Measurements from ENCODE around the gene LLGL2.

The LLGL2 gene

DNA sequence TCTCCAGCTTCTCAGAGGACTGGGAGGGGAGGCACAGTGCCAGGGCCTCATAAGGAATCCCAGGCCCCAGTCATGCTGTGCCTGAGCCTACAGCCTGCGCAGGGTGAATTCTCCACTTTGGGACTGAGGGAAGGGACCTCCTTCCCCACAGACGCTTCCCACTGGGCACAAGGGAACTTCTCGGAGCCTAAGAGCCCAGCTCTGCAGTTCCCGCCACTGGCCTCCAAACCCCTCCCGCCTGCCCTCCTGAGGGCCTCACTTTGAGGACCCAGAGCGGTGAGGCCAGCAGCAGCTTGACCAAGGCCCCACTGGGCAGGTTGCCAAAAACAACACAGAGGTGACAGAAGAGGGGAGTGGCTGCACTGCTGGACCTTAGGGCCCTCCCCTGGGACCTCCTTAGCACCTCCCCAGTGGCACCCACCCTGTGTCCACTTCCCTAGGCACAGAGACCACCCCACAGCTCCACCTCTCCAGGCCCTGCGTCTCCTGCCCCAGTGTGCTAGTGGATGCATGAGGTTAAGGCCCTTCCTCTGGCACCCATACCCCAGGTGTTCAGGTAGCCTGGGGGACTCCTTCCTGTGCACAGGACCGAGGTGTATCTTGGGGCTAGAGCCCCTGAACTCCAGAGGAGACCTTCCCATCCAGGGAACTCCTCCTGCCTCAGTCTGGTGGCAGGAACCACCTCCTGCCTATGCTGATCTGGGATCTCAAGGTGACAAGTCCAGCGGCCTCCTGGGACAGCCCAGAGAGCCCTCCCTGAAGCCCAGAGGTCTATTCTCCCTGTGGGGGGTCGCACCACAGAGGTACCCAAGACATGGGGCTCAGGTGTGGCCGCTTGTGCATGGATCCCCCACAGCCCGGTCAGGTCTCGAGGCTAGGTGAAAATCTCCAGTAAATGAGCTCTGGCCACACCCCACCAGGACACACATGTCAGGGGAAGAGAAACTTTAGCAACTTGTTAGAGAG, 13.6 kb upstream of the LLGL2 start:
- Histone ChIP-seq H3K4me1 (ENCODE audit: control insufficient read depth, insufficient read depth, low read length) (peaks cover 31% of the 10 kb centered on the region), H3K27me3 (ENCODE audit: control insufficient read depth, insufficient read depth, low read length) (no peaks in the 10 kb centered on the region), H3K9me3 (replicated peaks; ENCODE audit: low read length) (no peaks in the 10 kb centered on the region), H3K36me3 (ENCODE audit: insufficient read depth, low read length) (peaks cover 11% of the 10 kb centered on the region), H3K4me2 (ENCODE audit: low read length) (no peak overlapping the region), H3K4me3 (ENCODE audit: low read length) (no peak overlapping the region), H3K9ac (ENCODE audit: low read depth, low read length) (no peak overlapping the region)

DNA sequence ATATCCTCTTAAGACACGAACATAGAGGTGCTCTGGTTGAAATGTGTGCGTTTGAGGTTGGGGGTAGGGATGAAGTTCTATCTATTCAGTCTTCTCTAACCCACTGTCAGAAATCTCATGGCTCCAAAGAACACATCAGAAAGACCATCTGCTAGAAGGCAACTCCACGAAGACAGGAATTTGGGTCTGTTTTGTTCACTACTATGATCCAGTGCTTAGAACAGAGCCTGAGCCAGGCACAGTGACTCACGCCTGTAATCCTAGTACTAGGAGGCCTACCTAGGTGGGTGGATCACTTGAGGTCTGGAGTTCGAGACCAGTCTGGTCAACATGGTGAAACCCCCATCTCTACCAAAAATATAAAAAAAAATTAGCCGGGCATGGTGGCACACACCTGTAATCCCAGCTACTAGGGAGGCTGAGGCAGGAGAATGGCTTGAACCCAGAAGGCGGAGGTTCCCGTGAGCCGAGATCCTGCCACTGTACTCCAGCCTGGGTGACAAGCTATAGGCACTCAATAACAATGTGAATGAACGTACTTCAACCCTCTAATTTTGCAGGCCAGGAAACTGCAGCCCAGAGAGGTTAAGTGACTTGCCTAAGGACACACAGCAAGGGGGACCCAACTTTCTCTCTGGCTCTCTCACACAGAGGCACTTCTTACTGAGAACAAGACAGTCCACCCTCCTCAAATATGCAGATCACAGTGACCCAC, 12.4 kb upstream of the LLGL2 start:
- H3K9ac ChIP-seq (ENCODE audit: low read depth, low read length), result no peak overlapping the region
- H3K9me3 ChIP-seq (replicated peaks; ENCODE audit: low read length), result no peaks in the 10 kb centered on the region
- H3K4me2 ChIP-seq (ENCODE audit: low read length), result peak overlapping the region; percentile 95
- peaks cover 6% of the 10 kb centered on the region for H3K36me3 ChIP-seq (ENCODE audit: insufficient read depth, low read length)
- no peak overlapping the region for H3K4me3 ChIP-seq (ENCODE audit: low read length)
- no peaks in the 10 kb centered on the region for H3K27me3 ChIP-seq (ENCODE audit: control insufficient read depth, insufficient read depth, low read length)
- H3K4me1 ChIP-seq (ENCODE audit: control insufficient read depth, insufficient read depth, low read length), result peaks cover 38% of the 10 kb centered on the region

DNA sequence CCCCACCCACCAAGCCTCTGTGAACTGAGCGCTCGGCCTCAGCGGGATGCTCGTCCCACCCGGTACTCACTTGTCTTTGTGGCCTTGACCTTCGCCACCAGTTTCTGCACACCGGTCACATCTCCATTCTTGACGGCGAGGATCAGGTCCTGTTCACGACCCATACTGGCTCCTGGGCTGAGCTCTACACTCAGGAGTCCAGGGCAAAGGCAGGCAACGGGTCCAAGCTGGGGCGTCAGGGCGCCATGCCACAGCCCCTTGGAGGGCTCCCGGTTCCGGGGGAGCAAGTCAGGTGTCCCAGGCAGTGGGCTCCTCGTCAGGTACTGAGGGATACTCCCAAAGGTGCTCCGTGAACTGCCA, 11.9 kb upstream of the LLGL2 start:
- Histone ChIP-seq H3K36me3 (ENCODE audit: insufficient read depth, low read length) (peaks cover 6% of the 10 kb centered on the region), H3K4me3 (ENCODE audit: low read length) (peak overlapping the region; percentile 71), H3K9ac (ENCODE audit: low read depth, low read length) (peak overlapping the region; percentile 91), H3K9me3 (replicated peaks; ENCODE audit: low read length) (no peaks in the 10 kb centered on the region), H3K27me3 (ENCODE audit: control insufficient read depth, insufficient read depth, low read length) (no peaks in the 10 kb centered on the region), H3K4me2 (ENCODE audit: low read length) (peak overlapping the region; percentile 95), H3K4me1 (ENCODE audit: control insufficient read depth, insufficient read depth, low read length) (peaks cover 34% of the 10 kb centered on the region)

DNA sequence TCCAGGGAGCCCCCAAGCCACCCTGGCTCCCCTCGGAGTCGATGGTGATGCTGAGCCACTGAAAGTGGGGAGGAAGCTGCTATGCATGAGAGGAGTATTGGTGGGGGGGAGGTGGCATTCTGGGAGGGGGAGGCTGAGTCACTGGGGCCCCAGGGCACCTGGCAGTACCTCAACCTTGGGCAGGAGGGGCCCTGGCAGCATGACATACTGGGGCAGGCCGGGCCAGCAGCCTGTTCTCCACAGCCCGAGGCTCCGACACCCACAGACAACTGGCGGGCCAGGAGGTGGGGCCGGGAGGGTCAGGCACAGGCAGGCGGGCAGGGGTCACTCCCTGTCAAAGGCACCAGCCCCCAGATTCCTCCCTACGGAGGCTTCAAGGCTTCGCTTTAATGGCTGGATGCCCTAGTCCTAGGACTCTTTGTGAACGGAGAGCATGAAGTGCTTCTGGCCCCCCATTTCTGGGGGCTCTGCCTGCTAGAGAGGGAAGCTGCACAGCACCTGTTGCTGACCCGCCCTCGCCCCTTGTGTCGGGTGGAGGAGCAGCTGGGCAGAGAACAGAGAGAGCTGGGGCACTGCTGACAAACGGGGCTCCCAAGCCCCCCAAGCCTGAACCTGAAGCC, 11.1 kb upstream of the LLGL2 start:
- H3K4me3 ChIP-seq (ENCODE audit: low read length), result peak overlapping the region; percentile 71
- peak overlapping the region; percentile 95 for H3K4me2 ChIP-seq (ENCODE audit: low read length)
- H3K9ac ChIP-seq (ENCODE audit: low read depth, low read length), result peak overlapping the region; percentile 91
- peaks cover 6% of the 10 kb centered on the region for H3K36me3 ChIP-seq (ENCODE audit: insufficient read depth, low read length)
- peaks cover 32% of the 10 kb centered on the region for H3K4me1 ChIP-seq (ENCODE audit: control insufficient read depth, insufficient read depth, low read length)
- H3K9me3 ChIP-seq (replicated peaks; ENCODE audit: low read length), result no peaks in the 10 kb centered on the region
- H3K27me3 ChIP-seq (ENCODE audit: control insufficient read depth, insufficient read depth, low read length), result no peaks in the 10 kb centered on the region

- H3K9ac ChIP-seq (ENCODE audit: low read depth, low read length), result peak overlapping the region; percentile 91
- H3K9me3 ChIP-seq (replicated peaks; ENCODE audit: low read length), result no peaks in the 10 kb centered on the region
- peaks cover 6% of the 10 kb centered on the region for H3K36me3 ChIP-seq (ENCODE audit: insufficient read depth, low read length)
- peaks cover 32% of the 10 kb centered on the region for H3K4me1 ChIP-seq (ENCODE audit: control insufficient read depth, insufficient read depth, low read length)
- H3K27me3 ChIP-seq (ENCODE audit: control insufficient read depth, insufficient read depth, low read length), result no peaks in the 10 kb centered on the region
- H3K4me2 ChIP-seq (ENCODE audit: low read length), result peak overlapping the region; percentile 95
- H3K4me3 ChIP-seq (ENCODE audit: low read length), result peak overlapping the region; percentile 71
These were observed 10.5 kb upstream of the LLGL2 start for GRCh38 chr17:75514919-75515495.

GRCh38 chr17:75515496-75516254, 9.8 kb upstream of the LLGL2 start, which contains the start of gene CASKIN2:
Gene CASKIN2 (minus strand): TSS chr17:75515537. CDS start chr17:75513804, 1,733 bp downstream.
- Histone ChIP-seq H3K9me3 (replicated peaks; ENCODE audit: low read length) (no peaks in the 10 kb centered on the region), H3K4me2 (ENCODE audit: low read length) (peak within 1 kb of the TSS; percentile 95), H3K4me1 (ENCODE audit: control insufficient read depth, insufficient read depth, low read length) (peaks cover 32% of the 10 kb centered on the region), H3K27me3 (ENCODE audit: control insufficient read depth, insufficient read depth, low read length) (no peaks in the 10 kb centered on the region), H3K4me3 (ENCODE audit: low read length) (peak within 1 kb of the TSS; percentile 71), H3K36me3 (ENCODE audit: insufficient read depth, low read length) (peaks cover 6% of the 10 kb centered on the region), H3K9ac (ENCODE audit: low read depth, low read length) (peak within 1 kb of the TSS; percentile 91)

DNA sequence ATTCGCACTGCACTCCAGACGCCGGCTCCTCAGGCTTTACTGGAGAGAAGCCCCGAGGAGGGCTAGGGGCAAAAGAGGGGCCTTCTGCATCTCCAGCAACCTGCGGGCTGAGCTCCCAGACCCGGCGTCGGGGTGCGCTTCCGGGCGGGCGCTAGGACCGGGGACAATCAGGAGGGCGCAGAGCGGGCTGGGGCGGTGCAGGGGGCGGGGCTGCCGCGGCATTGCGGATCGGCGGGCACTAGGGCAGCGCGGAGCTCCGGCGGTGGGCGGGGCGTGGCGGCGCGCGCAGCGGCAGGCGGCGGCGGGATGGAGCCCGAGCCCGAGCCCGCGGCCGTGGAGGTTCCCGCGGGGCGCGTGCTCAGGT, 9.3 kb upstream of the LLGL2 start, which contains the start of gene TSEN54:
Gene TSEN54, plus strand, starts transcription at position 274 of the 364 bp plus-strand sequence. Its CDS starts 33 bp downstream, at position 307.
- H3K4me3 ChIP-seq (ENCODE audit: low read length), result peak within 1 kb of the TSS; percentile 71
- H3K27me3 ChIP-seq (ENCODE audit: control insufficient read depth, insufficient read depth, low read length), result no peaks in the 10 kb centered on the region
- H3K36me3 ChIP-seq (ENCODE audit: insufficient read depth, low read length), result peaks cover 6% of the 10 kb centered on the region

DNA sequence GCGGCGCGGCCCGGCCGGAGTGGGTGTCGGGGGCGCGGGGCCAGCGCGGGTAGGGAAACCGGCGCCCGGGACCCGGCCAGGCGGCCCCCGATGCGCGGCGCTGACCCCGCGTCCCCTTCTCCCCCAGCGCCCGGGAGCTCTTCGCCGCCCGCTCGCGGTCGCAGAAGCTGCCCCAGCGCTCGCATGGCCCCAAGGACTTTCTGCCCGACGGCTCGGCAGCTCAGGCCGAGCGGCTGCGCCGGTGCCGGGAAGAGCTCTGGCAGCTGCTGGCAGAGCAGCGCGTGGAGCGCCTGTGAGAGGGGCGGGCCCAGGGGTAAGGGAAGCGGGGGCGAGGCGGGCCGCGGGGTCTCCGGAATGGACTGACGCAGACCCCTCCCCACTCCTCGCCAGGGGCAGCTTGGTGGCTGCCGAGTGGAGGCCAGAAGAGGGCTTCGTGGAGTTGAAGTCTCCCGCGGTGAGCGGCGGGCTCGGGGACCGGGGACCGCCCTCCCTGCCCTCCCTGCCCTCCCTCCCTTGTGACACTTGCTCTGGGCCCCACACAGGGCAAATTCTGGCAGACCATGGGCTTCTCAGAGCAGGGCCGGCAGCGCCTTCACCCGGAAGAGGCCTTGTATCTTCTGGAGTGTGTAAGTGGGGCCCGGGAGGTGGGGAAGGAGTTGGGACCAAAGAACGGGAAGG, 8.7 kb upstream of the LLGL2 start:
- Histone ChIP-seq H3K36me3 (ENCODE audit: insufficient read depth, low read length) (peaks cover 6% of the 10 kb centered on the region), H3K9me3 (replicated peaks; ENCODE audit: low read length) (no peaks in the 10 kb centered on the region), H3K4me1 (ENCODE audit: control insufficient read depth, insufficient read depth, low read length) (peaks cover 31% of the 10 kb centered on the region), H3K4me3 (ENCODE audit: low read length) (peak overlapping the region; percentile 71), H3K27me3 (ENCODE audit: control insufficient read depth, insufficient read depth, low read length) (no peaks in the 10 kb centered on the region), H3K9ac (ENCODE audit: low read depth, low read length) (peak overlapping the region; percentile 74), H3K4me2 (ENCODE audit: low read length) (peak overlapping the region; percentile 95)

More for the DNA sequence above, 9.3 kb upstream of the LLGL2 start, which contains the start of gene TSEN54:
- Histone ChIP-seq H3K4me2 (ENCODE audit: low read length) (peak within 1 kb of the TSS; percentile 95), H3K4me1 (ENCODE audit: control insufficient read depth, insufficient read depth, low read length) (peaks cover 32% of the 10 kb centered on the region), H3K9me3 (replicated peaks; ENCODE audit: low read length) (no peaks in the 10 kb centered on the region), H3K9ac (ENCODE audit: low read depth, low read length) (peak within 1 kb of the TSS; percentile 91)

- Histone ChIP-seq H3K9me3 (replicated peaks; ENCODE audit: low read length) (no peaks in the 10 kb centered on the region), H3K9ac (ENCODE audit: low read depth, low read length) (peak overlapping the region; percentile 74), H3K4me2 (ENCODE audit: low read length) (peak overlapping the region; percentile 95), H3K36me3 (ENCODE audit: insufficient read depth, low read length) (peaks cover 6% of the 10 kb centered on the region), H3K4me1 (ENCODE audit: control insufficient read depth, insufficient read depth, low read length) (peaks cover 27% of the 10 kb centered on the region), H3K27me3 (ENCODE audit: control insufficient read depth, insufficient read depth, low read length) (no peaks in the 10 kb centered on the region), H3K4me3 (ENCODE audit: low read length) (peak overlapping the region; percentile 71)
These were observed 8.1 kb upstream of the LLGL2 start for GRCh38 chr17:75517297-75517865.

DNA sequence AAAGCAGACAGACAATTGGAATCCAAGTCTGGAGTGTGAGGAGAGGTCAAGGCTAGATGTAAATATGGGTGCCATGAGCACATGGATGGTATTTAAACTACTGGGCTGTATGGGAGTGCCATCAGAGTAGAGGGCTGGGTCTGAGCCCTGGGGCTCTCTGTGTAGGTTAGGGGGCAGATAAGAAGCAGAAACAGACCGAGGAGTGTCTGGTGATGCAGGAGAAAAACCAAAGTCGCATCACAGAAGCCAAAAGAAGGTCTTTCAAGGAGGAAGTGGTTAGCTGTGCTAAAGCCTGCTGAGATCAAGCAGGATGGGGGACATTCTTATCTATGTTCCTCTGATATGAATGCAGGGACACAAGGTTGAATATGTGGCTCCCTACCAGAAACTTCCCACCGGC, 7.3 kb upstream of the LLGL2 start:
- peaks cover 23% of the 10 kb centered on the region for H3K4me1 ChIP-seq (ENCODE audit: control insufficient read depth, insufficient read depth, low read length)
- H3K4me3 ChIP-seq (ENCODE audit: low read length), result no peak overlapping the region
- H3K9me3 ChIP-seq (replicated peaks; ENCODE audit: low read length), result no peaks in the 10 kb centered on the region
- H3K36me3 ChIP-seq (ENCODE audit: insufficient read depth, low read length), result peaks cover 5% of the 10 kb centered on the region
- H3K9ac ChIP-seq (ENCODE audit: low read depth, low read length), result no peak overlapping the region
- H3K27me3 ChIP-seq (ENCODE audit: control insufficient read depth, insufficient read depth, low read length), result no peaks in the 10 kb centered on the region
- H3K4me2 ChIP-seq (ENCODE audit: low read length), result no peak overlapping the region

Measured in skeletal muscle satellite cell (primary cell).